ENCODE data around the gene DUSP12. TPM values are rescaled to one million over a fixed set of nuclear protein-coding genes. Genes with fewer than 3 reads are reported as not detected.

Gene DUSP12
- total RNA-seq, 1 experiment from 2014 or later: 28.0 TPM

- H3K4ac ChIP-seq (ENCODE audit: low read depth, low read length): no peak overlapping the region
- H3K23ac ChIP-seq (ENCODE audit: insufficient read length, low read depth, low read length): no peak overlapping the region
- H4K20me1 ChIP-seq (ENCODE audit: control insufficient read depth, insufficient read depth, insufficient read length): no peaks in the 10 kb centered on the region
- DNase-seq: no peak
- no peaks in the 10 kb centered on the region for H3K9me3 Mint-ChIP-seq
- H3K56ac ChIP-seq (ENCODE audit: insufficient read length, low read depth, low read length): no peak overlapping the region
- H2BK20ac ChIP-seq (ENCODE audit: low read depth, low read length, poor library complexity, severe bottlenecking): no peak overlapping the region
- no peak overlapping the region for H3K27ac ChIP-seq (ENCODE audit: insufficient read length, low read depth, low read length)
- H3K4me3 Mint-ChIP-seq: no peak overlapping the region
- no peak overlapping the region for H3T11ph ChIP-seq (ENCODE audit: low read length)
- no peaks in the 10 kb centered on the region for H3K79me2 ChIP-seq (ENCODE audit: insufficient read depth, low read length)
- H3K27ac Mint-ChIP-seq: no peak overlapping the region
- no peak overlapping the region for H3K18ac ChIP-seq (ENCODE audit: insufficient read length, low read depth, low read length)
- H2BK12ac ChIP-seq (ENCODE audit: insufficient read length, low read depth, low read length): no peak overlapping the region
- H3K4me1 ChIP-seq (ENCODE audit: insufficient read depth, low read length): no peaks in the 10 kb centered on the region
- TF ChIP-seq, protein P1, sequence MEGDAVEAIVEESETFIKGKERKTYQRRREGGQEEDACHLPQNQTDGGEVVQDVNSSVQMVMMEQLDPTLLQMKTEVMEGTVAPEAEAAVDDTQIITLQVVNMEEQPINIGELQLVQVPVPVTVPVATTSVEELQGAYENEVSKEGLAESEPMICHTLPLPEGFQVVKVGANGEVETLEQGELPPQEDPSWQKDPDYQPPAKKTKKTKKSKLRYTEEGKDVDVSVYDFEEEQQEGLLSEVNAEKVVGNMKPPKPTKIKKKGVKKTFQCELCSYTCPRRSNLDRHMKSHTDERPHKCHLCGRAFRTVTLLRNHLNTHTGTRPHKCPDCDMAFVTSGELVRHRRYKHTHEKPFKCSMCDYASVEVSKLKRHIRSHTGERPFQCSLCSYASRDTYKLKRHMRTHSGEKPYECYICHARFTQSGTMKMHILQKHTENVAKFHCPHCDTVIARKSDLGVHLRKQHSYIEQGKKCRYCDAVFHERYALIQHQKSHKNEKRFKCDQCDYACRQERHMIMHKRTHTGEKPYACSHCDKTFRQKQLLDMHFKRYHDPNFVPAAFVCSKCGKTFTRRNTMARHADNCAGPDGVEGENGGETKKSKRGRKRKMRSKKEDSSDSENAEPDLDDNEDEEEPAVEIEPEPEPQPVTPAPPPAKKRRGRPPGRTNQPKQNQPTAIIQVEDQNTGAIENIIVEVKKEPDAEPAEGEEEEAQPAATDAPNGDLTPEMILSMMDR (conservative IDR thresholded peaks at IDR 0.05): no peak
- no peaks in the 10 kb centered on the region for H3K4me1 Mint-ChIP-seq
- no peaks in the 10 kb centered on the region for H3K27me3 Mint-ChIP-seq (ENCODE audit: low read depth)
- H3K27me3 ChIP-seq (ENCODE audit: insufficient read depth, low read length): no peaks in the 10 kb centered on the region
- no peak overlapping the region for H4K8ac ChIP-seq (replicated peaks; ENCODE audit: insufficient read length, low read depth, low read length)
- H4K91ac ChIP-seq (ENCODE audit: insufficient read length, low read depth, low read length): no peak overlapping the region
- no peak overlapping the region for H4K5ac ChIP-seq (ENCODE audit: insufficient read length, low read depth, low read length)
- no peaks in the 10 kb centered on the region for H3K9me3 ChIP-seq (ENCODE audit: control insufficient read depth, low read depth, low read length)
- no peak overlapping the region for H2BK15ac ChIP-seq (ENCODE audit: low read depth, low read length)
- H3K14ac ChIP-seq (ENCODE audit: insufficient read depth, low read length): no peak overlapping the region
- no CpG with 5 or more reads among the region's 4 CpGs for WGBS (ENCODE audit: extremely low coverage, insufficient read length, low lambda C conversion rate)
- no peak overlapping the region for H2AFZ ChIP-seq (ENCODE audit: low read length)
- no peak overlapping the region for H3K9ac ChIP-seq (ENCODE audit: extremely low read depth, insufficient read length, low read length)
- no peaks in the 10 kb centered on the region for H3K23me2 ChIP-seq (ENCODE audit: insufficient read length, low read depth, low read length, poor library complexity, severe bottlenecking)
- peaks cover 0 to 5% (median 0%) of the 10 kb centered on the region in 3 experiments; a peak in 1 of 7 replicates for H3K36me3 Mint-ChIP-seq (ENCODE audit: insufficient read depth in 1 of 3, low read depth in 3 of 3)
- H2BK120ac ChIP-seq (ENCODE audit: low read depth, low read length, poor library complexity, severe bottlenecking): no peak overlapping the region
- no peak overlapping the region for H3K4me2 ChIP-seq (ENCODE audit: insufficient read depth, insufficient read length, low read length)
- H2BK5ac ChIP-seq (ENCODE audit: insufficient read length, low read length): no peak overlapping the region
- H2AK5ac ChIP-seq (ENCODE audit: insufficient read length, low read length): no peak overlapping the region
- no peaks in the 10 kb centered on the region for H3K79me1 ChIP-seq (ENCODE audit: insufficient read depth, low read depth, low read length, poor library complexity, severe bottlenecking)
Observed at GRCh38 chr1:161782886-161783285, 33.3 kb downstream of the DUSP12 start.
